GM10266 (cell line): ENCODE measurements around the gene KANK3.
"Not testable (repeated sequence)": the region's sequence is repeated elsewhere in the genome, so short reads cannot be mapped to it uniquely, and the experiment has no call there.

Experiments used
- DNase-seq: peaks from one replicate; pipeline ENCODE4 v3.0.0; 2012; ENCODE audit errors: extremely low spot score
- TF ChIP-seq, protein P1 (sequence below): IDR thresholded peaks from 2 replicates; pipeline ENCODE4 v1.5.1; 2012; ENCODE audit warnings: mild to moderate bottlenecking, low read depth; ENCODE audit not compliant: control insufficient read depth, insufficient read depth; ENCODE audit errors: missing control alignments

The KANK3 gene

DNA sequence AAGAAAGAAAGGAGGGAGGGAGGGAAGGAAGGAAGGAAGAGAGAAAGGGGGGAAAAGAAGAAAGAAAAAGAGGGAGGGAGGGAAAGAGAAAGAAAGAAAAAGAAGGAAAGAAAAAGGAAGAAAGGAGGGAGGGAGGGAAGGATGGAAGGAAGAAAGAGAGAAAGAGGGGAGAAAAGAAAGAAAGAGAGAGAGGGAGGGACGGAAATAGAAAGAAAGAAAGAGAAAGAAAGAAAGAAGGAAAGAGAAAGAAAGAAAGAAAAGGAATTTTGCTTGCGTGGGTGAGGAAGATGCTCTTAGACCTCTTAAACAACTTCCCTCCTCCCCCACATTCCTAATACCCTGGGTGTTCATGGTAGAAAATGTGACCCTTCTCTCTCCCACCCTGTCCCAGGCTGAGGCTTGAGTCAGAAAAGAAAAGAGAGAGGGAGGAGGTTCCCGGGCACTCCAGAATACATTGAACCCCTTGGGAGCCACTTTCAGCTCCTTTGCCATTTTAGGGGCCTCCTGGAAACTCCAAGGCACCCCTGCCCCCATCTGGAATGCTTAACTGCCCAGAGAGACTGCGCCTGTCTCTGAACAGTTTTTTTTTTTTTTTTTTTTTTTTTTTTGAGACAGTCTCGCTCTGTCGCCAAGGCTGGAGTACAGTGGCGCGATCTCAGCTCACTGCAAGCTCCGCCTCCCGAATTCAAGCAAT lies 9.2 kb upstream of the KANK3 start:
- no peak for DNase-seq
- TF ChIP-seq, protein P1, sequence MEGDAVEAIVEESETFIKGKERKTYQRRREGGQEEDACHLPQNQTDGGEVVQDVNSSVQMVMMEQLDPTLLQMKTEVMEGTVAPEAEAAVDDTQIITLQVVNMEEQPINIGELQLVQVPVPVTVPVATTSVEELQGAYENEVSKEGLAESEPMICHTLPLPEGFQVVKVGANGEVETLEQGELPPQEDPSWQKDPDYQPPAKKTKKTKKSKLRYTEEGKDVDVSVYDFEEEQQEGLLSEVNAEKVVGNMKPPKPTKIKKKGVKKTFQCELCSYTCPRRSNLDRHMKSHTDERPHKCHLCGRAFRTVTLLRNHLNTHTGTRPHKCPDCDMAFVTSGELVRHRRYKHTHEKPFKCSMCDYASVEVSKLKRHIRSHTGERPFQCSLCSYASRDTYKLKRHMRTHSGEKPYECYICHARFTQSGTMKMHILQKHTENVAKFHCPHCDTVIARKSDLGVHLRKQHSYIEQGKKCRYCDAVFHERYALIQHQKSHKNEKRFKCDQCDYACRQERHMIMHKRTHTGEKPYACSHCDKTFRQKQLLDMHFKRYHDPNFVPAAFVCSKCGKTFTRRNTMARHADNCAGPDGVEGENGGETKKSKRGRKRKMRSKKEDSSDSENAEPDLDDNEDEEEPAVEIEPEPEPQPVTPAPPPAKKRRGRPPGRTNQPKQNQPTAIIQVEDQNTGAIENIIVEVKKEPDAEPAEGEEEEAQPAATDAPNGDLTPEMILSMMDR: no peak

DNA sequence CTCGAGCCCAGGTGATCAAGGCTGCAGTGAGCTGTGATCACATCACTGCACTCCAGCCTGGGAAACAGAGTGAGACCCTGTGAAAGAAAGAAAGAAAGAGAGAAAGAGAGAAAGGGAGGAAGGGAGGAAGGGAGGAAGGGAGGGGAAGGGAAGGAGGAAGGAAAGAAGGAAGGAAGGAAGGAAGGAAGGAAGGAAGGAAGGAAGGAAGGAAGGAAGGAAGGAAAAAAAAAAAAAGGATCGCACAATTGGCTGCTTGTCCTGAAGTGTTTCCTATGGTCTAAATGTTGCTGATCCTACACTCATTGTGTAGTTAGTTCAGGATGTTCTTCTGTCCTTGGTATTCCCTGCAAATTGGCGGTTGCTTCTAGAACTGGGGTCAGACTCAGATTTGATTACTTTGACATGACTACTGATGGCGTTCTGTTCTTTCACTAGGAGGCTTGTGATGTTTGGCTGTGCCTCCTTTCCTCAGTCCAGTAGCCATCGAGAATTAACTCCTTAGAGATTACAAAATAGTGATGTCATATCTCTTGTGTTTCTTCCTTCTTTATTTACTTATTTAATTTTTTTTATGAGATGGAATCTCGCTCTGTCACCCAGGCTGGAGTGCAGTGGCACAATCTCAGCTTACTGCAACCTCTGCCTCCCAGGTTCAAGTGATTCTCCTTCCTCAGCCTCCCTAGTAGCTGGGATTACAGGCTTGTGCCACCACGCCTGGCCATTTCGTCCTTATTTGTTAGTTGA lies 6.7 kb upstream of the KANK3 start:
- peak; percentile 1 for DNase-seq

DNA sequence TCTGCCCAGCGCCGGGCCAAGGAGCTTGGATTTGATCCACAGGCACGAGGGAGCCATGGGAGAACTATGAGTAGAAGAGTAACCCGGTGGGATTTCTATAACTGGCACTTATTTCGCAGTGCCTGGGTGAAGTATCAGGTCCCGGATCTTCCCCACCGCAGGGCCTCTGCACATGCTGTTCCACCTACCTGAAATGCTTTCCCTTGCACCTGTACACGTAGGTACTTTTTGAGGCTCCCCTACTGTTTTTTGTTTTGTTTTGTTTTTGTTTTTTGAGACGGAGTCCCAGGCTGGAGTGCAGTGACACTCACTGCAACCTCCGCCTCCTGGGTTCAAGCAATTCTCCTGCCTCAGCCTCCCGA lies 402 bp upstream of the KANK3 start:
- DNase-seq: no peak
- TF ChIP-seq, protein P1: no peak

DNA sequence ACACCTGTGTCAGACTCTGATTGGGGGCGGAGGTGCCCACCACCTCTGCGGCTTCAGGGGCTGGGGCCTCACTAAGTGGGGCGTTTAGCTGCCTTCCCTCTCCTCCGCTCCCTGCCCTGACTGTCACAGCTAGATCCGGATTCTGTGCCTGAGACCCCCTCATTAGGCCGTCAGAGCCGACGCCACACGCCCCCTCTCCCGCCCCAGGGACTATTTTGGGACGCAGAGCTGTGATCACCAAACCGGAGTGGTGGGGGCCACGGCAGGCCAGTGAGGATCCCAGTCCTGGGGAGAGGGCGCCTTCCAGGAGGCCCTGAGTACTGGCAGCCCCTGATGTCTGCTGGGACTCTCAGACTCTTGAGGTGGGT lies 762 bp downstream of the KANK3 start:
- TF ChIP-seq, protein P1: no peak
- no peak for DNase-seq

DNA sequence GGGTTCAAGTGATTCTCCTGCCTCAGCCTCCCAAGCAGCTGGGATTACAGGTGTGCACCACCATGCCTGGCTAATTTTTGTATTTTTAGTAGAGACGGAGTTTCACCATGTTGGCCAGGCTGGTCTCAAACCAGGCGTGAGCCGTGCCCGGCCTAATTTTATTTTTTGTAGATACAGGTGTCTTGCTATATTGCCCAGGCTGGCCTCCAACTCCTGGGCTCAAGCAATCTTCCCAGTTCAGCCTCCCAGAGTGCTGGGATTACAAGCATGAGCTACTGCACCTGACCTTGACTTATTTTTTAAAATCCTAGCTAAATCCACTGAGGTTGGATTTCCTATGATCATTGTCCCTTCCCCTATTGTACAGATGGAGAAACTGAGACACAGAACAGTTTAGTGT lies 1.6 kb downstream of the KANK3 start:
- DNase-seq: not testable (repeated sequence)

DNA sequence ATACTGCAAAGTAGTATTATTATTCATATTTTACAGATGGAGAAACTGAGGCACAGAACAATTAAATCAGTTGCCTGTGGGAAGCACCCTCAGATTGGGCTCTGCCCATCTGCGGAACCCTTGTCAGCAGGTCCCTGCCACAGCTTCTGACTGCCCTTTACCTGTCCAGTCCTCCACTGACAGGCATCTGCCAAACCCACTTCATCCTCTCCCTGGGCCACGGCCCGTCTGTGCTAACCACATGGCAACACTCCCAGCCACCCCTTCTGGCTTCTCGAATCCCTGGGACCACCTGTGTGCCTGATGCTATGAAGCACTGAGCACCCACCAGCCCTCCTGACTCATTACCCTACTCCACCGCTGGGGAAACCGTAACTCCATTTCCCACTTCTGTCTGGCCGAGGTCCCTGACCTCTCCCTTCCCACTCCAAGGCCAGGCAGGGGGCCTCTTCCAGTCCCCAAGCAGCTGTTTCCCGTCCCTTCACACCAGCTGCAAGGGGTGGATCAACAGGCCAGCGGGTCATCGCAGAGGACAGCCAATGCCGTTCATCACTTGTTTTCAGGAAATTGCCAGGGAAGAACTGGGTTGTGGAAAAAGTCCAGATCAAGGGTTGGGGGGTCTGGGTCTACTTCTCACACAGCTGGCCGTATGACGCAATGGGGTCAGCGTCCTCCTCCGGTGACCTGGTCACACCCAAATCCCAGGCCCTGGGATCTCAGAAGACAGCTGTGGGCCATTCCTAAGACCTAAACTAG lies 2.5 kb downstream of the KANK3 start:
- TF ChIP-seq, protein P1: peak; percentile 6
- peak; percentile 29 for DNase-seq

DNA sequence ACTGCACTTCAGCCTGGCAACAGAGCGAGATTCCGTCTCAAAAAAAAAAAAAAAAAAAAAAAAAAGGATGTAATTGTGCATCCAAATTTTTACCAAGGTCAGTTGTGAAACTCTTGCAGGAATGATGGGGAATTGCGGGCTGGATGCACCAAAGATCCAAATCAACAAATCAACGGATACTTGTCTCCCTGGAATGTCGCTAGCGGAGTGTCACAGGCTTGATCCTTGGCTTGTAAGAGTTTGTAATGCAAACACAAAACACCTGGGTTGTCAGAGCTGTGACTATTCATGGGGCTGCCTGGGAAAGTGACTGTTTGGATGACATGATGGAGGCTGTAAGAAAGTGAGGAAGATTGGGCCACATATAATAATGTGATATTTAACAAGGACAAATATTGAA lies 4.2 kb downstream of the KANK3 start:
- TF ChIP-seq, protein P1: no peak
- DNase-seq: peak; percentile 12

DNA sequence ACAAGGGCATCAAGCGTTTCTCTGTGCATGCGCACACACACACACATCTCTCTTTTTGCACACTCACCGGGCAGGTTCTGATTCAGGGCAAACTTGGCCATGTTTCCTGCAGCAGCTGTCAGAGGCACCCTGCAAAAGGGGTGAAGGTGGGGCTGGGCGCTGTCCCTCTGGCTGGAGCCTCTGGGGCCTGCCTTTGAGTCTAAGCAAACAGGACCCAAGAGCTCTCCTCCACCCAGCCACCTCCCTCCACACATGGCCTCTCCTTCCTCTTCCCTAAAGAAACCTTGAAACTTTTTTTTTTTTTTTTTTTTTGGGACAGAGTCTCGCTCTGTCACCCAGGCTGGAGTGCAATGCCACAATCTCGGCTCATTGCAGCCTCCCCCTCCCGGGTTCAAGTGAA lies 5.3 kb downstream of the KANK3 start:
- TF ChIP-seq, protein P1: no peak
- no peak for DNase-seq
